ENCODE measurements around the gene CEACAM18. TPM values are rescaled to one million over a fixed set of nuclear protein-coding genes. Genes with fewer than 3 reads are reported as not detected.

Gene CEACAM18
- total and polyA plus RNA-seq, 2 donors (not counting 1 experiment from before 2014, with no cell fraction given), result not detected

DNA sequence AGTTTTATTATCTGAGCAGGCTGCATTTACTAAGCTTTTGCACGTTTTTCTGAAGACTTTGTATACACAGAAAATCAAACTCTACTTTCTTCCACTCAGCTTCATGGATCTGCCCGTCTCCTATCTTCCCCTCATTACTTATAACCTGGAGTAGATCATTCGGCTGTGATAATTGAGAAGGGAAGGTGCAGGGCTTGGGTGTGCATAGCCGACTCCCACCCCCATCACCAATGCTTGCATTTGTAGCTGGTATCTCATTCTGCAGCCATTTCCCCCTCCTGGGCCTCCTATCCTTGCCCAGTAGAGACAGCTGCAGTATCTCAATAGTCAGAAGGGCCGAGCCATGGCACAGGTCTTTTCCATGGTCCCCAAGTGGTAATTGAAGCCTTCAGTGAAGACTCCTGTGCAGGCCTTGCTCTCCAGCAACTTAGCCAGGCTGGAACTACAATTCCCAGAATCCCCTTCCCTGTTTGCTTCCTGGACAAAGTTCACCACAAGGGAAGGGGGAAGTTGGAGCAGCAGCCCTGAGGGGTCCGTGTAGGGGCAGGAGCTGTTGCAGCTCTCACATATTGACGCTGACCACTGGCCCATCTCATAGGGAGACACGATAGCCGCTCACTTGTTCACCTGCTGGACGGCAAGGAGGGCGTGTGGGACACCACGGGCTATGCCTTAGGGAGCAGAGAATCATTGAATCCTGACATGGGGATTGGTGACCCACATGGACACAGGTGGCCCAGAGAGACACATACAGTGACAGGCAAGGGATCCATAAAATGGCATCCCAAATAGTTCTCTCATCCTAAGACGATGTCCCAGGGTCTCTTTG lies 18.0 kb upstream of the CEACAM18 start:
- ChIA-PET CTCF (interaction anchor here (0.9 to 2.0 kb wide), 3 partner anchors 11 to 197 kb away, joined by 3 to 5 read pairs (median 4); no protein-coding TSS in a partner anchor), POLR2A (interaction anchor here (0.7 kb wide), 1 partner anchor 59 kb away, joined by 3 read pairs; no protein-coding TSS in a partner anchor)
- TF ChIP-seq, protein P1, sequence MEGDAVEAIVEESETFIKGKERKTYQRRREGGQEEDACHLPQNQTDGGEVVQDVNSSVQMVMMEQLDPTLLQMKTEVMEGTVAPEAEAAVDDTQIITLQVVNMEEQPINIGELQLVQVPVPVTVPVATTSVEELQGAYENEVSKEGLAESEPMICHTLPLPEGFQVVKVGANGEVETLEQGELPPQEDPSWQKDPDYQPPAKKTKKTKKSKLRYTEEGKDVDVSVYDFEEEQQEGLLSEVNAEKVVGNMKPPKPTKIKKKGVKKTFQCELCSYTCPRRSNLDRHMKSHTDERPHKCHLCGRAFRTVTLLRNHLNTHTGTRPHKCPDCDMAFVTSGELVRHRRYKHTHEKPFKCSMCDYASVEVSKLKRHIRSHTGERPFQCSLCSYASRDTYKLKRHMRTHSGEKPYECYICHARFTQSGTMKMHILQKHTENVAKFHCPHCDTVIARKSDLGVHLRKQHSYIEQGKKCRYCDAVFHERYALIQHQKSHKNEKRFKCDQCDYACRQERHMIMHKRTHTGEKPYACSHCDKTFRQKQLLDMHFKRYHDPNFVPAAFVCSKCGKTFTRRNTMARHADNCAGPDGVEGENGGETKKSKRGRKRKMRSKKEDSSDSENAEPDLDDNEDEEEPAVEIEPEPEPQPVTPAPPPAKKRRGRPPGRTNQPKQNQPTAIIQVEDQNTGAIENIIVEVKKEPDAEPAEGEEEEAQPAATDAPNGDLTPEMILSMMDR (IDR thresholded peaks at IDR 0.05), result no peak
- TF ChIP-seq EZH2 (IDR thresholded peaks at IDR 0.05; ENCODE audit: borderline replicate concordance, insufficient read depth, low read depth, low read length, poor library complexity, severe bottlenecking), result no peak
- H3K9me3 Mint-ChIP-seq (ENCODE audit: insufficient read depth), result no peaks in the 10 kb centered on the region
- Histone ChIP-seq H3K36me3 (replicated peaks in 1 of 2; ENCODE audit: control extremely low read depth in 1 of 2, control insufficient read depth in 1 of 2, extremely low read depth in 1 of 2, insufficient read depth in 2 of 2, low read length in 1 of 2) (no peaks in the 10 kb centered on the region), H3K4me1 (ENCODE audit: control insufficient read depth in 2 of 2, insufficient read depth in 2 of 2, low read length in 2 of 2) (peaks cover 0 to 7% of the 10 kb centered on the region in 2 donors), H2AFZ (ENCODE audit: insufficient read depth, low read depth, low read length, poor library complexity, severe bottlenecking) (peak overlapping the region; percentile 45), H3K9ac (ENCODE audit: low read length) (no peak overlapping the region), H3K4me2 (replicated peaks; ENCODE audit: low read depth, low read length, poor library complexity, severe bottlenecking) (peak overlapping the region; percentile 40), H3K4me3 (ENCODE audit: control extremely low read depth in 1 of 5, extremely low read depth in 1 of 5, insufficient read depth in 1 of 5, low read depth in 2 of 5, low read length in 4 of 5) (no peak overlapping the region), H4K20me1 (ENCODE audit: control insufficient read depth, insufficient read depth, low read length, poor library complexity, severe bottlenecking) (no peaks in the 10 kb centered on the region), H3K27me3 (replicated peaks in 1 of 4; ENCODE audit: control extremely low read depth in 1 of 4, control insufficient read depth in 3 of 4, insufficient read depth in 4 of 4, low read length in 3 of 4) (peaks cover 0 to 29% (median 10%) of the 10 kb centered on the region in 4 experiments), H3K79me2 (ENCODE audit: control insufficient read depth, insufficient read depth, low read length) (no peaks in the 10 kb centered on the region), H3K9me3 (ENCODE audit: control extremely low read depth in 1 of 3, control insufficient read depth in 2 of 3, insufficient read depth in 1 of 3, low read length in 2 of 3) (peaks cover 0 to 11% (median 0%) of the 10 kb centered on the region in 3 donors), H3K27ac (ENCODE audit: low read length in 2 of 2) (no peak overlapping the region)
- DNase-seq (no peak), ATAC-seq (ENCODE audit: low read depth) (no peak)
- no peak overlapping the region for H3K4me3 Mint-ChIP-seq
- H3K4me1 Mint-ChIP-seq, result no peaks in the 10 kb centered on the region
- no peak overlapping the region for H3K27ac Mint-ChIP-seq
- 63% methylated on average over 9 of the region's 13 CpGs for WGBS (ENCODE audit: insufficient coverage)
- H3K27me3 Mint-ChIP-seq, result peaks cover 28% of the 10 kb centered on the region
- intact Hi-C loops (cut with micrococcal nuclease), result no loop called here

DNA sequence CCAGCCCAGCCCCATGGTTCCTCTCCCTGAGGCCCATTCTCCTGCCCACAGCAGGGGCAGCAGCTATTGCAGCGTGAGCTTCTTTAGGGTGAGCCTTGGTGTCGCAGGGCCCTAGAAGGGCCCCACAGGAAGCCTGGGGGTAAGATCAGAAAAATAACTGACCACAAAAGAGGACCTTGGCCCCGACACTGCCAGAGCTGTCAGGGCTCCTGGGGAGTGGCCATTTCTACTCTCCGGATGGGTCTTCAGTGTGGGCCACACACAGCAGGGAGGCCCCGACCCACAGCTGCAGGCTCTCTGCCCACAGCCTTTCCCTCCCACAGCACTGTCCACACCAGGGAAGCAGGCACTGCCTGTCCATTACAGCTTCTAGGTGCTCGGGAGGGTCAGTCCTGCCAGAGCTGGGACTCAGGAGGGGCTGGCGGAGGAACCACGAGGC lies 16.6 kb upstream of the CEACAM18 start:
- H3K27me3 ChIP-seq (replicated peaks in 1 of 4; ENCODE audit: control extremely low read depth in 1 of 4, control insufficient read depth in 3 of 4, insufficient read depth in 4 of 4, low read length in 3 of 4), result peaks cover 0 to 28% (median 10%) of the 10 kb centered on the region in 4 experiments
- no peak overlapping the region for H3K4me3 Mint-ChIP-seq
- no peak overlapping the region for H3K9ac ChIP-seq (ENCODE audit: low read length)
- no peak for DNase-seq
- H3K79me2 ChIP-seq (ENCODE audit: control insufficient read depth, insufficient read depth, low read length), result no peaks in the 10 kb centered on the region
- no peak overlapping the region for H3K27ac ChIP-seq (ENCODE audit: low read length in 2 of 2)
- H3K36me3 ChIP-seq (replicated peaks in 1 of 2; ENCODE audit: control extremely low read depth in 1 of 2, control insufficient read depth in 1 of 2, extremely low read depth in 1 of 2, insufficient read depth in 2 of 2, low read length in 1 of 2), result no peaks in the 10 kb centered on the region
- no peaks in the 10 kb centered on the region for H4K20me1 ChIP-seq (ENCODE audit: control insufficient read depth, insufficient read depth, low read length, poor library complexity, severe bottlenecking)
- H3K9me3 Mint-ChIP-seq (ENCODE audit: insufficient read depth), result no peaks in the 10 kb centered on the region
- H3K4me1 ChIP-seq (ENCODE audit: control insufficient read depth in 2 of 2, insufficient read depth in 2 of 2, low read length in 2 of 2), result peaks cover 0 to 7% of the 10 kb centered on the region in 2 donors
- ATAC-seq (ENCODE audit: low read depth), result no peak
- no peak overlapping the region for H2AFZ ChIP-seq (ENCODE audit: insufficient read depth, low read depth, low read length, poor library complexity, severe bottlenecking)
- H3K4me3 ChIP-seq (ENCODE audit: control extremely low read depth in 1 of 5, extremely low read depth in 1 of 5, insufficient read depth in 1 of 5, low read depth in 2 of 5, low read length in 4 of 5), result no peak overlapping the region
- TF ChIP-seq EZH2 (IDR thresholded peaks at IDR 0.05; ENCODE audit: borderline replicate concordance, insufficient read depth, low read depth, low read length, poor library complexity, severe bottlenecking), result no peak
- TF ChIP-seq, protein P1 (IDR thresholded peaks at IDR 0.05), result no peak
- ChIA-PET POLR2A (no interaction called here), CTCF (interaction anchor here (1.1 to 2.1 kb wide), 3 partner anchors 10 to 200 kb away, joined by 3 to 12 read pairs (median 6); no protein-coding TSS in a partner anchor)
- no peaks in the 10 kb centered on the region for H3K4me1 Mint-ChIP-seq
- intact Hi-C loops (cut with micrococcal nuclease), result no loop called here
- H3K27me3 Mint-ChIP-seq, result peaks cover 30% of the 10 kb centered on the region
- no peak overlapping the region for H3K27ac Mint-ChIP-seq
- peaks cover 0 to 9% (median 0%) of the 10 kb centered on the region in 3 donors for H3K9me3 ChIP-seq (ENCODE audit: control extremely low read depth in 1 of 3, control insufficient read depth in 2 of 3, insufficient read depth in 1 of 3, low read length in 2 of 3)
- no peak overlapping the region for H3K4me2 ChIP-seq (replicated peaks; ENCODE audit: low read depth, low read length, poor library complexity, severe bottlenecking)
- WGBS (ENCODE audit: insufficient coverage), result 68% methylated on average over 8 of the region's 8 CpGs

Measured in B cell (primary cell).